Lower leg skin (tissue), 4 donors: Measurements from ENCODE around the gene EIF2S3. TPM values are rescaled to one million over a fixed set of nuclear protein-coding genes. Genes with fewer than 3 reads are reported as not detected.

Experiments used
- DNase-seq, 2 donors: peaks; one replicate each; pipeline ENCODE4 v3.0.0-alpha.2; 2019; ENCODE audit warnings: low spot score in 2 of 2
- H3K4me3 ChIP-seq: fragments of 200-600 bp; sonication (generic); 2 replicates; pipeline ENCODE4 v1.5.1; 2017; ENCODE audit warnings: mild to moderate bottlenecking, low read depth; ENCODE audit not compliant: poor library complexity, severe bottlenecking
- POLR2A ChIP-seq, 2 donors: fragments of 450-650 bp; IDR thresholded peaks; one replicate each; pipeline ENCODE4 v1.6.1; 2016 to 2017; ENCODE audit warnings: antibody characterized with exemption in 2 of 2, mild to moderate bottlenecking in 1 of 2, moderate library complexity in 1 of 2
- WGBS, 2 donors: methylation state at CpG; one replicate each; pipeline ENCODE4 v1.1.5; 2018; 5-methylcytosine and 5-hydroxymethylcytosine counted together
- intact Hi-C: fragments of 100-400 bp; cut with DNase I; formaldehyde crosslinking; loops from one replicate; pipeline ENCODE4 v1.15.0; 2023; ENCODE audit warnings: low total_unique reads
- total RNA-seq, 4 donors: library from RNA; depleted of rRNA; stranded (reverse); fragments of >200 nt; gene quantifications; one replicate each; pipeline ENCODE4 v1.1.0, GENCODE V29; 2016
- TF ChIP-seq, protein P1 (sequence below), 3 donors: fragments of 450-650 bp; IDR thresholded peaks; one replicate each; pipeline ENCODE4 v1.5.1; 2016; ENCODE audit warnings: antibody characterized with exemption in 3 of 3, mild to moderate bottlenecking in 3 of 3, moderate library complexity in 2 of 3

Gene EIF2S3
- 100 to 1,000 TPM in 2 of 4 donors, 10 to 100 TPM in 2; 88.6 to 106 (median 101) TPM for total RNA-seq

DNA sequence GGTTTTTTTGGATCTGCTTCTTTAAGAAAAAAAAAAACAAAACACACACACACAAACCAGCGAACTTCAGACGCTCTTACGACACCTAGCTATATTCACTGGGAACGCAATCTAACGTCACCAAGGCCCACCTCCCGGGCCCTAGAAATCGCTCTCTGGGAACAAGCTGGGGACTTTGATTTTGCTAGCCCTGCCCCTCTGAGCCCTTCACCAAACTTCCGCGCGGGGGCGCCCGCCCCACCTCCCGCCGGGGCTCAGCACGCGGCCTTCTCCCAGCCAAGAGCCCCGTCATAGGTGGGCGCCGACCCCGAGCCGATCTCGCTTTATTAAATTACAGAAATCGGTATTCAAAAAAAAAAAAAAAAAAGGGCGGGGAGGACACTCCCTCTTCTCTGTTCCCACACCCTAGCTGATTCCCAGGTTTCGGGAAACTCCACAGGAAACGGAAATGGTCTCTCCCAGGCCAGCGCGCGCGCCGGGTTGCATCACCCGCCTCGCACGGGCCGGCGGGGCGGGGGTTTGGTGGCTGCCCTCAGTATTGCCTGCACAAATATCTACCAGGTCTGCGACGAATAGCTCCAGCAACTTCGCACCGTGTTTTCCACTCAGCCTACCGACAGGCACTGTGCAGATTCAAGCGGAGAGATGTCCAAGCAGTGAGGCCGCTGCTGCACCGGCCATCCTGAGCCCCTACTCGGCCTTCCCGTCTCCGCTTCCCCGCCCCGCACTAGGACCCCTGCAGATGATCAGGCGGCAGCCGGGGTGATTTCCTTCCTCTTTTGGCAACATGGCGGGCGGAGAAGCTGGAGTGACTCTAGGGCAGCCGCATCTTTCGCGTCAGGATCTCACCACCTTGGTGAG is at the start of gene EIF2S3:
Gene EIF2S3 (plus strand): TSS at position 775 of the 861 bp plus-strand sequence. CDS start 13 bp downstream, at position 788.
- no peak for TF ChIP-seq POLR2A (IDR thresholded peaks at IDR 0.05)
- TF ChIP-seq, protein P1, sequence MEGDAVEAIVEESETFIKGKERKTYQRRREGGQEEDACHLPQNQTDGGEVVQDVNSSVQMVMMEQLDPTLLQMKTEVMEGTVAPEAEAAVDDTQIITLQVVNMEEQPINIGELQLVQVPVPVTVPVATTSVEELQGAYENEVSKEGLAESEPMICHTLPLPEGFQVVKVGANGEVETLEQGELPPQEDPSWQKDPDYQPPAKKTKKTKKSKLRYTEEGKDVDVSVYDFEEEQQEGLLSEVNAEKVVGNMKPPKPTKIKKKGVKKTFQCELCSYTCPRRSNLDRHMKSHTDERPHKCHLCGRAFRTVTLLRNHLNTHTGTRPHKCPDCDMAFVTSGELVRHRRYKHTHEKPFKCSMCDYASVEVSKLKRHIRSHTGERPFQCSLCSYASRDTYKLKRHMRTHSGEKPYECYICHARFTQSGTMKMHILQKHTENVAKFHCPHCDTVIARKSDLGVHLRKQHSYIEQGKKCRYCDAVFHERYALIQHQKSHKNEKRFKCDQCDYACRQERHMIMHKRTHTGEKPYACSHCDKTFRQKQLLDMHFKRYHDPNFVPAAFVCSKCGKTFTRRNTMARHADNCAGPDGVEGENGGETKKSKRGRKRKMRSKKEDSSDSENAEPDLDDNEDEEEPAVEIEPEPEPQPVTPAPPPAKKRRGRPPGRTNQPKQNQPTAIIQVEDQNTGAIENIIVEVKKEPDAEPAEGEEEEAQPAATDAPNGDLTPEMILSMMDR (IDR thresholded peaks at IDR 0.05) = no peak
- intact Hi-C loops = no loop called here
- peak within 1 kb of the TSS; percentile 66 for H3K4me3 ChIP-seq

GRCh38 chrX:24005028-24005427 is 49.7 kb upstream of the EIF2S3 start:
- DNase-seq = no peak
- TF ChIP-seq POLR2A (IDR thresholded peaks at IDR 0.05) = no peak
- TF ChIP-seq, protein P1 (IDR thresholded peaks at IDR 0.05) = no peak
- intact Hi-C loops = no loop called here
- no peak overlapping the region for H3K4me3 ChIP-seq
- WGBS, 2 donors = 79 to 80% methylated on average over 1 of the region's 1 CpG

More for the DNA sequence above, at the start of gene EIF2S3:
- DNase-seq = peak; percentile 78 to 98
- WGBS, 2 donors = 0 to 1% methylated on average over 16 to 57 of the region's 57 CpGs

- no peak for TF ChIP-seq POLR2A (IDR thresholded peaks at IDR 0.05)
- TF ChIP-seq, protein P1 (IDR thresholded peaks at IDR 0.05) = no peak
- no peak overlapping the region for H3K4me3 ChIP-seq
- DNase-seq = no peak
- WGBS, 2 donors = 89 to 95% methylated on average over 9 of the region's 9 CpGs
- intact Hi-C loops = no loop called here
Observed at GRCh38 chrX:24005867-24006266, 48.9 kb upstream of the EIF2S3 start.

- DNase-seq = no peak
- intact Hi-C loops = no loop called here
- WGBS, 2 donors = 83 to 100% methylated on average over 1 of the region's 1 CpG
- no peak for TF ChIP-seq POLR2A (IDR thresholded peaks at IDR 0.05)
- TF ChIP-seq, protein P1 (IDR thresholded peaks at IDR 0.05) = no peak
- H3K4me3 ChIP-seq = no peak overlapping the region
Observed at GRCh38 chrX:24012266-24012665, 42.5 kb upstream of the EIF2S3 start.

GRCh38 chrX:24014388-24015018 is 40.3 kb upstream of the EIF2S3 start:
- no peak overlapping the region for H3K4me3 ChIP-seq
- TF ChIP-seq, protein P1 (IDR thresholded peaks at IDR 0.05) = no peak
- TF ChIP-seq POLR2A (IDR thresholded peaks at IDR 0.05) = no peak
- 46 to 55% methylated on average over 5 of the region's 5 CpGs for WGBS, 2 donors
- intact Hi-C loops = no loop called here
- DNase-seq = no peak
